Activated T-cell treated with anti-CD3 and anti-CD28 coated beads, Interleukin-2, amount 50 U/mL, for 4 hours (primary cell): ENCODE results near the gene TFDP3. TPM values are rescaled to one million over a fixed set of nuclear protein-coding genes. Genes with fewer than 3 reads are reported as not detected.

Experiments used
- ATAC-seq, 2 donors: fragments of 200-7000 bp; cut with Tn5 transposase; one replicate each; pipeline ENCODE4 v1.10.0; 2021
- DNase-seq: peaks from one replicate; pipeline ENCODE4 v3.0.0-alpha.2; 2020
- H3K27me3 Mint-ChIP-seq: one replicate; pipeline ENCODE4 v1.8.0; 2021; ENCODE audit warnings: low read depth, mixed read lengths
- H3K36me3 Mint-ChIP-seq: one replicate; pipeline ENCODE4 v1.8.0; 2022; ENCODE audit warnings: mixed read lengths; ENCODE audit not compliant: insufficient read depth
- H3K4me1 Mint-ChIP-seq: one replicate; pipeline ENCODE4 v1.8.0; 2021; ENCODE audit warnings: low read depth, mixed read lengths
- H3K4me3 Mint-ChIP-seq: one replicate; pipeline ENCODE4 v1.8.0; 2021; ENCODE audit warnings: mild to moderate bottlenecking, moderate library complexity, mixed read lengths
- H3K9me3 Mint-ChIP-seq: one replicate; pipeline ENCODE4 v1.8.0; 2021; ENCODE audit warnings: mixed read lengths
- total RNA-seq, 3 donors: library from RNA; stranded (reverse); gene quantifications; one replicate each; pipeline ENCODE4 v1.2.1, GENCODE V29; 2021

TFDP3 gene
- total RNA-seq, 3 donors from 2014 or later: not detected

- H3K27me3 Mint-ChIP-seq: no peaks in the 10 kb centered on the region
- no peak for ATAC-seq
- no peaks in the 10 kb centered on the region for H3K9me3 Mint-ChIP-seq
- no peaks in the 10 kb centered on the region for H3K4me1 Mint-ChIP-seq
- no peak for DNase-seq
- no peaks in the 10 kb centered on the region for H3K36me3 Mint-ChIP-seq
- no peak overlapping the region for H3K4me3 Mint-ChIP-seq
These were observed 46.0 kb downstream of the TFDP3 start for GRCh38 chrX:133171962-133172708.

Other genes with a start within 250 kb of the TFDP3 start
- not detected for gene USP26, start 121.2 kb downstream of the TFDP3 start, total RNA-seq
- gene GPC4, start 197.1 kb upstream of the TFDP3 start, total RNA-seq: under 1 TPM; 0.10 to 0.13 (median 0.11) TPM